HG03378 (cell line): ENCODE measurements around the gene MYO1F.
A peak's percentile ranks its signal among the peaks of the same experiment; 100 is the strongest.
"Not testable (repeated sequence)": the region's sequence is repeated elsewhere in the genome, so short reads cannot be mapped to it uniquely, and the experiment has no call there.

ENCODE experiments used
- ATAC-seq: cut with Tn5 transposase; IDR thresholded peaks from one replicate; pipeline ENCODE4 v1.9.1; 2021; ENCODE audit warnings: mild to moderate bottlenecking, moderate library complexity; ENCODE audit not compliant: unreplicated experiment

The MYO1F gene

GRCh38 chr19:8519388-8519787 lies 57.9 kb downstream of the MYO1F start:
- no peak for ATAC-seq

DNA sequence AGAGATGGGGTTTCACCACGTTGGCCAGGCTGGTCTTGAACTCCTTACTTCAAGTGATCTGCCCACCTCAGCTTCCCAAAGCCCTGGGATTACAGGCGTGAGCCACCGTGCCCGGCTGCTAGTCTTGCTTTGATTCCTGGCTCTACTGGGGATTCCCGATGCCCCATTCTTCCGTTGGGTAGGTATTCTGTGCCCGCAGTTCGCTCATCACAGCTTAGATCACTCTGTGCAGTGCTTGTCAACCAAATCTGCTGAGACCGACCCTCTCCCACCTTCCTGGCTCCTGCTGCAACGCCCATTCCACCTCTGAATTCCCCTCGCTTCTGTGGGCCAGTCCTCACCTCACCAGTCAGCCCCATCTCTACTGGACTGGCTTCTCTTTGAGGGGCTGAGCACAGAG lies 58.7 kb downstream of the MYO1F start:
- ATAC-seq: no peak

- no peak for ATAC-seq
Observed at GRCh38 chr19:8517551-8518442, 59.4 kb downstream of the MYO1F start.

DNA sequence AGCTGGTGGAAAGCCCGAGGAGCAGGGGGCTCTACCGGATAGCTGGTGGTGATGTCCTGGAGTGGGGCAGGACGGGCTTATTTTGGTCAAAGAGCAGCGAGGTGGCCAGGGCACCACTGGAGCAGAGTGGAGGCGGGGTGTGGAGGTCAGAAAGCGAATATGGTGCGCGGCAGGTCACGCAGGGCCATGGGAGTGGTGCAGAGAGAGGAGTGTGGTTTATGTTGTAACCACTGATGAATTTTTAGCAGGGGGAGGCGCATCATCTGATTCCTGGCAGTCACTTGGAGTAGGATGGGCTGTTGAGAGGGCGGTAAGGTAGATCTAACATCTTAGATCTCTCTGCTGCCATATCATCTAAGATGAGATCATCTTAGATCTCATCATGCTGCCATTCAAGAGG lies 61.9 kb downstream of the MYO1F start:
- ATAC-seq: no peak

GRCh38 chr19:8514505-8515009 lies 62.7 kb downstream of the MYO1F start:
- not testable (repeated sequence) for ATAC-seq

GRCh38 chr19:8513687-8514504 lies 63.3 kb downstream of the MYO1F start, which contains the start of gene ZNF414:
Gene ZNF414 (minus strand): TSS chr19:8514167. CDS start chr19:8514046, 121 bp downstream.
- peak; percentile 77 for ATAC-seq

- ATAC-seq: no peak
Observed at GRCh38 chr19:8513036-8513686, 64.1 kb downstream of the MYO1F start.

DNA sequence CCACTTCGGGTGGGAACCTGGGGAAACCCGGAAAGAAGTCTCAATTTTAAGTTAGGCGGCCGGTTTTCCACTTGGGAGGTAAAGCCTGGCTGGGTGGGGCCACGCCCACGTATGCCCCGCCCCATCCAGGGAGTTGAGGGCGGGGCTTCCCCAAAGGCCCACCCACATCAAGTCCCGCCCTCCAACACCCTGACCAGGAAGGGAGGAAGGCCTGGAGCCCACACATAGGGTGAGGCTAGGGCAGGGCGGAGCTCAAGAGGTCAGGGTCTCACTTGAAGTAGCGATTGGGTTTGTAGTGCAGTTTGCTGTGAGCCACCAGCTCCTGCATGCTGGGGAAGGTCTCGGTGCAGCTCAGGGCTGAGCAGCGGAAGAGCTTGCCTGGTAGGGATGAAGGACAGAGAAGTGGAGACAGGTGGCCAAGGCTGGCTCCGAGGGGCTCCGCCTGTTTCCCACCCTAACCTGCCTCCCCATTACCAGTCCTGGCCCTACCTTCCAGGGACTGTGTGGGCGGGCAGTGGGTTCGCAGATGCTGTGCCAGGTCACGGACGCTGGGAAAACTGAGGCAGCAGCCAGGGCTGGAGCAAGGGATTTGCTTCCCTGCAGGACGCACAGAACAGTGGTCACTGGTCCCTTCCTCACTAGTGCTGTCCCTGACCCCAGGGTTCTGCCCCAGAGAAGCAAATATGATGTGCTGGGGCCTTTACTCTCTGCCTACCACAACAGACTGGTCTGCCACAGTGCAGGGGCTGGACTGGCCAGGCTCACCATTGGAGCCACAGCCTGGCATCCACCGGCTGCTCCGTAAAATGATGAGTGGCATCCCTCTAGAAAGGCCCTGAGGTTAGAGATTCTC lies 64.9 kb downstream of the MYO1F start:
- no peak for ATAC-seq

GRCh38 chr19:8511573-8512101 lies 65.6 kb downstream of the MYO1F start:
- no peak for ATAC-seq

GRCh38 chr19:8510589-8511115 lies 66.6 kb downstream of the MYO1F start:
- ATAC-seq: no peak

- no peak for ATAC-seq
Observed at GRCh38 chr19:8506402-8506957, 70.8 kb downstream of the MYO1F start.

DNA sequence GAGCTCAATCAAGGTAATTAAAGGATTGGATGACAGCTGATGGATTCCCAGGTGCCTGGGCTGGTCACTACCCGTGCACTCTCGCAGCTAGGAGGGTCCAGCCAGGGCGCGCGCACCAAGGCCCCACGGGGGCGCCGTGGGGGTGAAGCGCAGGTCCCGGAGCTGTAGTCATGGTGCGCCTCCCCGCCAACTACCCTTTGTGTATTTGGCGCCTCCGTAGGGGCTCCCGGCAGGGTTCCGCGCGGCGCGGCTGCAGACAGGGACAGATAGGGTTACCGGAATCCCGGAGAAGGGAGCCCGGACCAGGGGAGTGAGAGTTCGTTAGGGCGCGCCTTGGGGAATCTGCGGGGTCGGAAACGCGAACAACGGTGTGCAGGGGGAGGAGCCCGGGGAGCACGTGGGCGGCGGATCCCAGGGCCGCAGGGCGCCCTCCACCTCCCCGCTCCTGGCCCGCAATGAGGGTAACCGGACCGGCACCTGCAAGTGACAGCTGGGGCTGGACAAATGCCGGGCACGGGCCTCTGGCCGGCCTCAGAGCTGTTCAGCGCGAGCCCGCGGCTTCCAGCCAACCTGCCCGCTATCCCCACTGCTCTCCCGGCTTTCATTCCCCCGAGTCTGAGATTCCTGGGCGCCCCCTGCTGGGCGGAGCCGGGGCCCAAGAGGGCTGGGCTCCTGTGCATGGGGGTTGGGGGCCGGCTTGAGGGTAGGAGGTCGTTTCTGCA lies 71.4 kb downstream of the MYO1F start:
- no peak for ATAC-seq

DNA sequence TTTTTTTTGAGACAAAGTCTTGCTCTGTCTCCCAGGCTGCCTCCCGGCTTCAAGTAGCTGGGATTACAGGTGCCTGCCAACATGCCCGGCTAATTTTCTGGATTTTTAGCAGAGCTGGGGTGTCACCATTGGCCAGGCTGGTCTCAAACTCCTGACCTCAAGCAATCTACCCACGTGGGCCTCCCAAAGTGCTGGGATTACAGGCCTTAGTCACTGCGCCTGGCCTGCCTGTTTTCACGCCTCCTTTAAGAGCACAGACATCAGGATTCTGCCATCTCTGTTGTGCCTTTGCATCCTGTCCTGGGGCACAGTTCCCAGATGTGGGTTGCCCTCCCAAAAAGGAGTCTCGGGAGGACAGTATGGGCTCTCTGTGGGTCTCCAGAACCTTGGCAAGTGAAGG lies 72.3 kb downstream of the MYO1F start:
- no peak for ATAC-seq

DNA sequence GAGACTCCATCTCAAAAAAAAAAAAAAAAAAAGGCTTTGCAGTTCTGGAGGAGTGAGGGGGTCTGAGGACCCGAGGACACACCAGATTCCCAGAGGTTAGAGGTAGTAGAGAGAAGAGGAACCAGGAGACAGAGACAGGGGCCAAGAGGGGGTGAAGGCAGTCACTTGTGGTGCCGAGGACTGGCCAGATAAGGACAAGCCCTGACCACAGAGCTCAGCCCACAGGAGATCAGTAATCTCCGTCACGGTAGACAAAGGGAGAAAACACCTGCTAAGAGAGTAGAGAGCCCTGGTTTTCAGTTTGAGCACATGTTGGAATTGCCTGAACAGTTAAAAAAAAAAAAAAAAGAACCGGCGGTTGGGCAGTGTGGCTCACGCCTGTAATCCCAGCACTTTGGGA lies 73.1 kb downstream of the MYO1F start:
- ATAC-seq: no peak

DNA sequence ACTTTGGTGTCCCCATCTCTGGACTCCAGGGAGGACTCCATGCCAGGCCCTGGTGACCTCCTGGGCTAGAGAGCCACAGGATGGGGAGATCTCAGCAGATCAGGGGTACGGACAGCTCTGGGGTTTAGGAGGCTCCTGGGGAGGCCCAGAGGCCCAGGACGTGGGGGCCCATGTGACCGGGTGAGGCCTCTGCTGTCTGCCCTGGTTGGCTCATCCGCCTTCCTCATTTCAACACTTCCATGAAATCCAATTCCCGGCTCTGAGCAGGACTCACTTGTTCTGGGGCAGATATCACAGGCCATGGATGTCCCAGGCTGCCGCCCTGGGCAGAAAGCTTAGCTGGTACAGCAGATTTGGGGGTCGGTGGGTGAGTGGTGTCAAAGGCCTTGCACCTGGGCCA lies 73.7 kb downstream of the MYO1F start:
- no peak for ATAC-seq

- no peak for ATAC-seq
Observed at GRCh38 chr19:8501981-8502380, 75.3 kb downstream of the MYO1F start.

GRCh38 chr19:8501516-8501915 lies 75.7 kb downstream of the MYO1F start:
- ATAC-seq: no peak

DNA sequence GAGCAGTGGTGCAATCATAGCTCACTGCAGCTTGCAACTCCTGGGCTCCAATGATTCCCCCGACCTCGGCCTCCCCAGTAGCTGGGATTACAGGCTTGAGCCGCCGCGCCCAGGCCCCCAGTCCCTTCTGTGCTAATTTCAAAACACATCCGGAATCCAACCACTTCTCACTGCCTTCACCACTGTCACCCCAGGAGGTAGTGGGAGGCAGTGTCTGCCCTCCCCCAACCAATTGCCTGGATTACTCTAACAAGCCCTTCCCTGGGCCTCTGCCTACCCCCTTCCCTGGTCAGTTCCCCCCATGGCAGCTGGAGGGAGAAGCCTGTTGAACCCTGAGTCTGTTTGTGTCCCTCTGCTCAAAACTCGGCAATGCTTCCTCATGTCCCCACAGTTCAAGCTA lies 77.1 kb downstream of the MYO1F start:
- ATAC-seq: no peak
